WTC11 (cell line): ENCODE measurements around the gene UNC50.

Experiments used
- CTCF ChIP-seq: fragments of 200-600 bp; IDR thresholded peaks from 2 replicates; pipeline ENCODE4 v1.8.0; 2022; ENCODE audit warnings: antibody characterized with exemption
- MLX ChIP-seq: sonication (generic); formaldehyde crosslinking; IDR thresholded peaks from 2 replicates; pipeline ENCODE4 v1.8.1; 2023; ENCODE audit warnings: mild to moderate bottlenecking, missing genetic modification reagents, moderate library complexity
- TEAD4 ChIP-seq: sonication (generic); formaldehyde crosslinking; IDR thresholded peaks from 2 replicates; pipeline ENCODE4 v1.8.0; 2022; ENCODE audit warnings: mild to moderate bottlenecking, missing genetic modification reagents
- USF2 ChIP-seq: sonication (generic); formaldehyde crosslinking; IDR thresholded peaks from 2 replicates; pipeline ENCODE4 v1.8.1; 2023; ENCODE audit warnings: mild to moderate bottlenecking, missing genetic modification reagents, moderate library complexity
- TF ChIP-seq, protein P1 (sequence below): sonication (generic); formaldehyde crosslinking; IDR thresholded peaks from 2 replicates; pipeline ENCODE4 v1.8.1; 2022; ENCODE audit warnings: low read depth, mild to moderate bottlenecking, moderate library complexity, missing genetic modification reagents, borderline replicate concordance

- TF ChIP-seq, protein P1, sequence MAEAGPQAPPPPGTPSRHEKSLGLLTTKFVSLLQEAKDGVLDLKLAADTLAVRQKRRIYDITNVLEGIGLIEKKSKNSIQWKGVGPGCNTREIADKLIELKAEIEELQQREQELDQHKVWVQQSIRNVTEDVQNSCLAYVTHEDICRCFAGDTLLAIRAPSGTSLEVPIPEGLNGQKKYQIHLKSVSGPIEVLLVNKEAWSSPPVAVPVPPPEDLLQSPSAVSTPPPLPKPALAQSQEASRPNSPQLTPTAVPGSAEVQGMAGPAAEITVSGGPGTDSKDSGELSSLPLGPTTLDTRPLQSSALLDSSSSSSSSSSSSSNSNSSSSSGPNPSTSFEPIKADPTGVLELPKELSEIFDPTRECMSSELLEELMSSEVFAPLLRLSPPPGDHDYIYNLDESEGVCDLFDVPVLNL (CRISPR knock-in tag): no peak
- TF ChIP-seq USF2 (CRISPR knock-in tag) (no peak), CTCF (no peak), TEAD4 (CRISPR knock-in tag) (no peak), MLX (CRISPR knock-in tag) (no peak)
Measured at GRCh38 chr2:98608962-98609604, 694 bp downstream of the UNC50 start.
